ENCODE results near the gene ICA1.

- no peak for TF ChIP-seq POLR2A (IDR thresholded peaks at IDR 0.05)
- TF ChIP-seq, protein P1, sequence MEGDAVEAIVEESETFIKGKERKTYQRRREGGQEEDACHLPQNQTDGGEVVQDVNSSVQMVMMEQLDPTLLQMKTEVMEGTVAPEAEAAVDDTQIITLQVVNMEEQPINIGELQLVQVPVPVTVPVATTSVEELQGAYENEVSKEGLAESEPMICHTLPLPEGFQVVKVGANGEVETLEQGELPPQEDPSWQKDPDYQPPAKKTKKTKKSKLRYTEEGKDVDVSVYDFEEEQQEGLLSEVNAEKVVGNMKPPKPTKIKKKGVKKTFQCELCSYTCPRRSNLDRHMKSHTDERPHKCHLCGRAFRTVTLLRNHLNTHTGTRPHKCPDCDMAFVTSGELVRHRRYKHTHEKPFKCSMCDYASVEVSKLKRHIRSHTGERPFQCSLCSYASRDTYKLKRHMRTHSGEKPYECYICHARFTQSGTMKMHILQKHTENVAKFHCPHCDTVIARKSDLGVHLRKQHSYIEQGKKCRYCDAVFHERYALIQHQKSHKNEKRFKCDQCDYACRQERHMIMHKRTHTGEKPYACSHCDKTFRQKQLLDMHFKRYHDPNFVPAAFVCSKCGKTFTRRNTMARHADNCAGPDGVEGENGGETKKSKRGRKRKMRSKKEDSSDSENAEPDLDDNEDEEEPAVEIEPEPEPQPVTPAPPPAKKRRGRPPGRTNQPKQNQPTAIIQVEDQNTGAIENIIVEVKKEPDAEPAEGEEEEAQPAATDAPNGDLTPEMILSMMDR (IDR thresholded peaks at IDR 0.05), result no peak
These were observed 57.5 kb downstream of the ICA1 start for GRCh38 chr7:8204339-8205030.

Measured in breast epithelium (tissue), 3 donors.